ENCODE measurements around the gene NOD1. TPM values are rescaled to one million over a fixed set of nuclear protein-coding genes. Genes with fewer than 3 reads are reported as not detected.
A peak's percentile ranks its signal among the peaks of the same experiment; 100 is the strongest.
"Not testable (repeated sequence)": the region's sequence is repeated elsewhere in the genome, so short reads cannot be mapped to it uniquely, and the experiment has no call there.

Gene NOD1
- polyA plus RNA-seq, 10 donors = 11.0 to 19.6 (median 13.4) TPM

DNA sequence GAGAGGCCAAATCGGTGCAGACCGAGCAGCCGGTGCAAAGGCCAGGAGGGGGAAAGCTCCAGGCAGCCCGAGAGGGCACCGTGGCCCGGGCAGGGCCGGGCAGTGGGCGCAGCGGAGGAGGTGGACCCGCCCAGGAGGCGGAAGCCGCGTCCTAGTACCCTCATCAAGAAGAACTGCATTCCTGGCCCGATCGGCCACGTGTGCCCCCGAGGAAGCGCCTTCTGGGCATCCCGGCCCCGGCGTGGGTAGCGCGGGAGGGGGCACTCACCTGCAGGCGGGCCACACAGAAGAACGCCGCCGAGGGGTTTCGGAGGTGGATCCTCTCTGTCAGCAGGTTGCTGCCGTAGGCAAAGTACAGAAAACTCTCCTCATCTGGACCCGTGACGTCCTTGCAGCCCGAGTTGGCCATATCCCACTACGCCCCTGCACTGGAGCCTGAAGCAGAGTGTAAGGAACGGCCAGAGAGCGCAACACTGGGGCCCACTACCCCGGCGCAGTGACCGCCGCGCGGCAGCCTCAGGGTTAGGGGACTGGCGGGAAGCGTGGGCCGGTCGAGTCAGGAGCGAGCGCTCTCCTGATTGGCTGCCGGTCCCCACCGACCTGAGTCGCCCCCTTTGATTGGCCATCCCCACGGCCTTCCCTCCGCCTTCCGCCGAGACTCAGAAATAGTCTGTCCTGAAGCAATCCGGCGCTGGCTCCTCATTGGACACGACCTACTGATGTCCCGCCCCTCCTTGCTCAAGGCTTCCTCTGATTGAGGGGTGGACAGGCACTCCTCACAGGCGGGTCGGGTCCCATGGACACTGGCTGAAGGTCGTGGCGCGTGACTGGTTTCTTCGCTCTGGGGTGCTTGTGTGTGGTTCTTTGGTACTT is 26.0 kb upstream of the NOD1 start, which contains the start of gene GGCT:
GGCT (minus strand) TSS at position 529 of the 873 bp plus-strand sequence; CDS start at position 409, 120 bp downstream.
- DNase-seq = peak; percentile 98 to 99 (median 99)

DNA sequence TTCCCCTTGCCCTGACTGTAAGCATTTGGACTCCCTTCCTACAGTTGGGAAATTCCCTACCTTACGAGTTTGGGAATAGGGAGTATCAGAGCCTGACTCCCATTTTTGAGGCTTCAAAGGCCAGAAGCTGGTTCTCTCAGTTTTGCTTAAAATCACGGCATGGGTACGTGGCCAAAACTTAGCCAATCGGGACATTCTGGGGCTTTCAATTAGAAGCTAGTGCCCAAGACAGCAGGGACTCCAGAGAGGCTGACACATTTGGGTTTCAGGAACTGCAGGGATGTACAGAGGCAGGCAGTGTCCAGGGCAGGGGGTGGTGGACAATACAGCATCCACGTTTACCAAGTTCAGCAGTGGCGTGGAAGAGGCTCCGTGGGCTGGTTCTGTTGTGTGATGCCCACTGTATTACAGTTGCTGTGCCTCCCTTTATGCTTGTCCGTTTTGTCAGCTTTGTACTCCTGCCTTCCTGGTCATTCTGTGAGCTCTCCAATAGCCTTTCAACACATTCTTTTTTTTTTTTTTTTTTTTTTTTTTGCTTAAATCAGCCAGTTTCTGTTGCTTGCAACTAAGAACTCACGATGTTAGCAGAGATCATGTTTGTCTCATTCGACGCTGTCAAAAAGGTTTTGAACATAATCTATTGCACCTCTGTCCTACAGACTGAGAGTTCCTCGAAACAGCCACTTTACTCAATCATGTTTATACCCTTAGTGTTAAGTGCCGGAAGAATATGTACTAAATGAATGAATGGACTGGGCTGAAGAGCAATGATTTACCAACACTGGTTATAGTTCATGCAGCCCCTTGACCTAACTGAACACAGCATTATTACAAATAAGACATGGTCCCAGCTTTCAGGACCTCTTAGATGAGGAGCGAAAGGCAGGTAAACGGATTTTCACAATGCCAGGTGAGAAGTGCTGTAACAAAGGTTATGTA is 25.0 kb upstream of the NOD1 start:
- no peak for DNase-seq

DNA sequence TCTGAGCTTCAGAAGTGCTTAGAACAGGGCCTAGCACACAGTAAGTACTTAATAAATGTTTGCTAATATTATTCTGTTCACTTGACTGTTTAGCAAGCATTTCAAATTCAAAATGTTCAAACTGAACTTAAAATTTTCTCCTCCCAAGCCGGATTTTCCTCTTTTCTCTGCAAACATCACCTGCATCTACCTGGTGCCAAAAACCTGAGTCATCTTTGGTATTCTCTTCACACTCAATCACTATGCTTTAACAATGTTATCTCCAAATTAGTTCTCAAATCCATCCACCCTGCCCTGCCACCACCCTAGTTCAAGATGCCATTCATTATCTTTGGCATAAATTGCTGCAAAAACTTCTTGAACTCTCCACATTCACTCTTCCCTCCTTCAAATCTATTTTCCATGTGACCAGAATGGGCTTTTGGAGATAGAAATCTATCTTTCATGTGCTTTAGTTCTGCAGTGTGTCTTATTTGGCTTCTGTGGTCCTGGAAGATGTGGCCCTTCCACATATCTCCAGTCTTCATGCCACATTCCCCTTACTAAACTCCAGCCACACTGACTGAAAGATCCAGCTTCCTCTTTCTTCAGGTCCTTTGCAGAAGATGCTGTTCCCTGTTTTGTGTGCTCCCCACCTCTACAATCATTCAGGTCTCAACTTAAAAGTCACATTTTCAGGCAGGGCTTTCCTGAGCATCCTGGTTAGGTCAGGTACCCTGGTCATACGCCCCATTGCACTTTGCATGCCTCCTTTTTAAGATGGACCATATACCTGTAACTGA is 24.1 kb upstream of the NOD1 start:
- DNase-seq = no peak

DNA sequence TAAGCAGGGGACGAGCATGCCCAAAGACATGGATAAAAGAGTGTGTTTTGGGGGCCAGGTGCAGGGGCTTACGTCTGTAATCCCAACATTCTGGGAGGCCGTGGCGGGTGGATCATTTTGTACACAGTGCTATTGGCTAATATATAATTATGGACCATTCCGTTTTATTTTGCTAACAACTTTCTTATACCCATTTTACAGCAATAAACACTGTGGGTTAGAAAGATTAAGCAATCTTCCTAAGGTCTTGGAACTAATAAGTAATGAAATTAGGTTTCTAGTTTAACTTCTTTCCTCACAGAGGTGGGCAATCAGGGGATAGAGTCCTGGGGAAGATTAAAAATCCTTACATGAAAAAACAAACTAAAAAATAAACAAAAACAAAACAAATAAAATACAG is 22.7 kb upstream of the NOD1 start:
- no peak for DNase-seq

DNA sequence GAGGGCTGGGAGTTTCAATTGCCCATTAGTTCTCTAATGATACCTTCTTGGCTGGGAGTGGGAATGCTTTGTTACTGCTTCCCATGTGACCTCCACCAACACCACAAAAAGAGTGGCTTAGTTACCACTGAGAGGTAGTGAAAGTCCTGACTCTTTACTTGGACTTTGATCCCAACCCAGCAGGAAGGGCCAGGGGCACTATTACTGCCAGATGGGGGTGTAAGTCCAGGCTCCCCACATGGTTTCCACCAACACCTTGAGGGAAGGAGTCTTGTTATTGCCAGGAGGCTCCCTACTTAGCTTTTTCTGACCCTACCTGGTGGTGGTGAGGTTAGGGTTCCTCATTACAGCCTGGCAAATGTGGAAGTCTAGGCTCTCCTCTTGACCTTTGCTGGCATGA is 14.6 kb upstream of the NOD1 start:
- no peak for DNase-seq

DNA sequence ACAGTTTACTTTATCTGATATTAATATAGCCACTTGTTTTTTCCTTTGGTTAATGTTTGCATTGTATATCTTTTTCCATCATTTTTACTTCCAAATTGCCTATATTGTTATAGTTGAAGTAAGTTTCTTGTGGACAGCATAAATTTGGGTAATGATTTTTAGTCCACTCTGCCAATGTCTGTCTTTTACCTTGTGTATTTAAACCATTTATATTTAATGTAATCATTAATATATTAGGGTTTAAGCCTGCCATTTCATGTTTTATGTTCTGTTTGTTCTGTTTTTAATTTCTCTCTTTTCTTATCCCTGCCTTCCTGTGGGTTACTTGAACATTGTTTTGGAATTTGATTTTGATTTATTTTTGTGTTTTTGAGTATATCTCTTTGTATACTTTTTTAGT is 12.8 kb upstream of the NOD1 start:
- DNase-seq = no peak

DNA sequence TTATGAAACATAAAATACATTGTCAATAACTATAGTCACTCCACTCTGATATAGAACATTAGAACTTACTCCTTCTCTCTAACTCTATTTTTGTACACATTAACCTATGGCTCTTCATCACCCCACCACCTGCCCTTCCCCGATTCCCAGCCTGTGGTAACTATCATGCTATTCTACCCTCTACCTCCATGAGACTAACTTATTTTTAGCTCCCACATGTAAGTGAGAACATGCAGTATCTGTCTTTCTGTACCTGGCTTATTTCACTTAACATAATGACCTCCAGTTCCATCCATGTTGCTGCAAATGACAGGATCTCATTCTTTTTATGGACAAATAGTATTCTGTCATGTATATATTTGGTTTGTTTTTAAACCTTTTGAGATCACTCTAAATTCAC is 8.8 kb upstream of the NOD1 start:
- DNase-seq = no peak

DNA sequence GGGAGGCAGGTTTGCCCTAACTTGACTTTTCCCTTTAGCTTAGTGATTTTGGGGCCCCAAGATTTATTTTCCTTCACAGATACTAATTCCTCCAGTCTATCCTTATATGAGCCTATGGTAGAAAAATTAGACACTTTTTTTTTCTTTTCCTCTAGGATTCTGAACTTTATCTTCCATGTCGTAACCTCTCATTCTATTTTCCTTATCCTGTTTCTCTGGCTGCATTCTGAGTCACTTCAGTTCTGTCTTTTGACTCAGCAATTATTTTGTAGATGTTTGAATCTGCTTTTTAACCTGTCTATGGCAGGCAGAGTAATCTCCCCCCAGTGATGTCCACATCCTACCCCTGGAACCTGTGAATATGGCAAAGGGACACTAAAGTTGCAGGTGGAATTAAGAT is 7.1 kb upstream of the NOD1 start:
- no peak for DNase-seq

DNA sequence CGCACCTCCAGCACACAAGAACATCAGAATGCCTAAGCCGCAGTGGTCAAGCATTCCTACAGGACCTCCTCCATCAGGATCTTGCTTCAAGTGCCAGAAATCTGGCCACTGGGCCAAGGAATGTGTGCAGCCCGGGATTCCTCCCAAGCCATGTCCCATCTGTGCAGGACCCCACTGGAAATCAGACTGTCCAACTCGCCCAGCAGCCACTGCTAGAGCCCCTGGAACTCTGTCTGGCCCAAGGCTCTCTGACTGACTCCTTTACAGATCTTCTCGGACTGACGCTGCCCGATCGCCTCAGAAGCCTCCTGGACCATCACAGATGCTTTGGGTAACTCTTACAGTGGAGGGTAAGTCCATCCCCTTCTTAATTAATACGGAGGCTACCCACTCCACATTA is 2.8 kb upstream of the NOD1 start:
- DNase-seq = not testable (repeated sequence)

DNA sequence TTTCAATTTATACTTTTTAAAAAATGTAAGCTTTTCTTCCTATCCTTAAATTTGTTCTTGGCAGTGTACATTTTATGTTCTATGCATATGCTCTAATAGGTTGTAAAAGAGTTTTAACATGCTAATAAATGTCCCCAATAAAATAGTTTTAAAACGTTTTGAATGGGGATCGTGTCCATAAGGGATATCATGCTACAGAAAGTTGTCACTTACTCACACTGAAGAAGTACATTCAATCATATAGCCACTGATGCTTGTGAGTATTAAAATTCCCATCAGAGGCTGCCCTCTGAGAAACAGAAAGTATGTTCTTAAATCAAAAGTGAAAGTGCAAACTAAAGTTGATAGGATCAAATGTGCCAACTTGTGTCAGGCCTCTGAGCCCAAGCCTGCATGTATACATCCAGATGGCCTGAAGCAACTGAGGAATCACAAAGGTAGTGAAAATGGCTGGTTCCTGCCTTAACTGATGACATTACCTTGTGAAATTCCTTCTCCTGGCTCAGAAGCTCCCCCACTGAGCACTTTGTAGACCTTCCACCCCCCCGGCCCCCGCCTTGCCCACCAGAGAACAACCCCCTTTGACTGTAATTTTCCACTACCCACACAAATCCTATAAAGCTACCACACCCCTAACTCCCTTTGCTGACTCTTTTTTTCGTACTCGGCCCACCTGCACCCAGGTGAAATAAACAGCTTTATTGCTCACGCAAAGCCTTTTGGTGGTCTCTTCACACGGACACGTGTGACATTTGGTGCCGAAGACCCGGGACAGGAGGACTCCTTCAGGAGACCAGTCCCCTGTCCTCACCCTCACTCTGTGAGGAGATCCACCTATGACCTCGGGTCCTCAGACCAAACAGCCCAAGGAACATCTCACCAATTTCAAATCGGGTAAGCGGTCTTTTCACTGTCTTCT is 877 bp upstream of the NOD1 start:
- DNase-seq = peak in 2 of 3 donors; percentile 25 to 56

DNA sequence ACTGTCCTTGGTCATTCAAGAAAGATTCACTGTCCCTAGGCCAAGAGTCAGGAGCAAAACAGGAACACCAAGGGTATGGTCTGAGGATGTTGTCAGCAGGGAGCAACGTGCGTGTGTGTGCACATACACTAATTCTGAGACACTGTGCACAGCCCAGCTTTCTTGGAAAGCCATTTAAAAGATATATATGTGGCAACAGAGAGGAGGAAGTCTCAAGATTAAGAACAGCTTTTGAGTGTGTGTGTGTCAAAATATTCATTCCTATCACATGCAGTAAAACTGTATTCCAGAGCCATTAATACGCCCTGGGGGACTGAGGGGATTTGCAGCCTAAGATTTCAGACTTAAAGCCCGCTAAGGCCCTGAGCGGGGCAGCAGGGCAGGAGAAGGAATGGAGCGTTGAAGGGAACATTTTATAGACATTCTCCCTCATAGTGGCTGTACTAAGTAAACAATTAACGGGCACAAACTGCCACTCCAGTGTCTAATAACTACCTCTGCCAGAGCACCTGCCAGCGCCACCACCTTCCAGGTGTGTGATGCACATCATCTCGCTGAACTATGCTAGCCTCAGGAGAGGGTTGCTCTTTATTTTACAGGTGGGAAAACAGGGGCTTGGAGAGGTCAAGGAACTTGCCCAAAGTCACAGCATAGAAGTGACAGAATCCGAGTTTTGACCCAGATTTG is 2.0 kb downstream of the NOD1 start:
- peak in 2 of 3 donors; percentile 22 to 42 for DNase-seq

DNA sequence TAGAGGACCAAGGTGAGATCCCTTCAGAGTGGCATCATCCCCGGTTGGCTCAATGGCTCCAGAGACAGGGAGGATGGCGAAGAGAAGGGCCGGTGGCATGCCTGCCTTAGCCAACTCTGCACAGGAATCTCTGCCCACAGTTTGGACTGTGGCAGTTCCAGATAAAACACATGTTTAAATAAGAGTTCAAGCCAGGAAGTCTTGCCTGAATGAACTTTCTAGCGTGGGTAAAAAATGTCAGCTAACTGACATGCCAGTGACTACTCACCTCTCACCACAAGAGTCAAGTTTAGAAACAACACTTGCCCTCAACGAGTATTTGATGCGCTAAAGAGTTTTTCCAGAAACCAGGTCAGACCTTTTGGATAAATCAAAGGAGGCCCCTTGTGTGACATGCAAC is 3.0 kb downstream of the NOD1 start:
- DNase-seq = no peak

DNA sequence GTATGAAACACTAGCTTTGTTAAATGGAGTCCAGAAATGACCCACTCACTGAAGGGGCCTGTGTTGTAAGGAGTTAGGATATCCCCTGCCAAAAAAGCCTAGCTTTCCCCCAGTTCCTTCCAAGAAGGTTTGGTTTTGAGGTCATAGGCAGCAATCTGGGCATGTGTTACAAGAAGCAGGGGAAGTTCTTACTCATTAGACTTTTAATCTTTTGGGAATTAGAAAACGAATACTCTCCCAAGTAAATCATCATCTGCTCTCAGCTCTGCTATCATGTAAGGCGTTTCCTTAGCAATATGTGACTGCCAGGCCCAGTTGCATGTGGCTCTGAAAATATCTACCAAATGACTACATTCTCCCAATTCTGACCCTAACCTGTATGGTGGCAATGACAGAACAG is 3.7 kb downstream of the NOD1 start:
- DNase-seq = peak; percentile 38 to 64 (median 49)

DNA sequence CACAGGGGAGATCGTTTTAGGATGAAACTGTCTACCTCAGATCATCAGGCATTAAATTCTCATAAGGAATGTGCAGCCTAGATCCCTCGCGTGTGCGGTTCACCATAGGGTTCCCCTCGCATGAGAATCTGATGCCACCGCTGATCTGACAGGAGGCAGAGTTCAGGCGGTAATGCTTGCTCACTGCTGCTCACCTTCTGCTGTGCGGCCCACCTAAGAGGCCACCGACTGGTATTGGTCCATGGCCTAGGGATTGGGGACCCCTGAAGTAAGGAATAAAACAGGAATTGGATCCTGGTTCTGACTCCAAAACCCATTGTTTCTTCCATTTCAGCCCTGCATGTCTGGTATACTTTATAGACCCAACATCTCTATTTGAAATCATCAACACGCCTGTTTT is 4.1 kb downstream of the NOD1 start:
- no peak for DNase-seq

DNA sequence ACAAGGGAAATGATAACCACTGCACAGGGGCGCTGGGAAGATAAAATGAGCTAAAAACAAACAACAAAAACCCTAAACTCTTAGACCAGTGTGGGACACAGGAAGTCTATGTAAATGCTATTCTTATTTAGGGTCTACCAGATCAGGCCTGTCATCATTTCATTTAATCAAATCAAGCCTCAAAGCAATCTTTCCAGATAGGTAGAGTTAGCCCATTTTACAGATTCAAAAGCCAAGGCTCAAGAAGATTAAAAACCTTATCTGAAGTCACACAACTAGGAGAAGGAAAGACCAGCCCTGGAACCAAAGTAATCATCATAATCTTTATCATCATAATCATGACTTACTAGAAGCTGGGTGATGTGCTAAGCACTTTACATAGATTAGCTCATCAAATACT is 4.7 kb downstream of the NOD1 start:
- no peak for DNase-seq

DNA sequence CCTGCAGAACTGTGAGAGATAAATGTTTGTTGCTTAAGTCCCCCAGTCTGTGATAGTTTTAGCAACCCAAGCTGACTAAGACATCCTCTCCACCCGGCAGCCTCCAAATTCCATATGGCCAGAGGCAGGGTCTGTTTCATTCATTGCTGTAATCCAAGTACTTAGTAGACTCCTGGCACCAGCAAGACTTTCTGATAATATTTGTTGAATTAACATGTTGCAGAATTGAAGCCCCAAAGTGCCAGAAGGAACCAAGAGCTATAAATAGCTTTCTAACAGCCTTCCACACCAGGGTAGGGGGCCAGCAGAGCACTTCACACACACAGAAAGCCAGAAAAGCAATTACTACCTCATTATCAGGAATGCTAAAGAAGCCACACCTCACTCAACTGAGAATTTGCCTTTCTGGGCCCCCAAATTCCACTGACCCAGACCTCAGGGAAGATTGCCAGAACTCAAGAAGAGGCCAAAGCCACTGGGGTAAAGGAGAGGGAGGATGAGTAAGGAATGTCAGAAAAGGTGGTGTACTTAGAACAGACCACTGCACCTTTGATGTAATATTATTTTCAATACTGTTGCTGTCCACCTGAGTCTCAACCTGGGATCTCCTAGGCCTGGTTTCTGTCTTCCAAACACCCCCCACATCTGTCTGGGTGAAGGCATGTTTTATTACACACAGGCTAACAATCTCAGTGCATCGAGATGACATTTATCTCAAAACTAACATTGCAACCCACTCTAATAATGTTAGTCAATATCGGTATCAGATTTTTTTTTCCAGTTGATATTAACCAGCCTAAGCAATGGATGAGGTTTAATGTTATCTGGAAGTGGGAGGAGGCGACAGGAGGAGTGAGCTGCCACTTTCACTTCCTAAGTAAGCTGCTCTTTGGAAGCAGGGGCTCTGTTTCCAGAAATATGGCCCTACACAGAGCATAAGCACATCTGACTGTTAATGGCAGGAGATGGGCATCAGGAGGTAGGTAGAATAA is 5.5 kb downstream of the NOD1 start:
- DNase-seq = peak in 1 of 3 donors; percentile 64

DNA sequence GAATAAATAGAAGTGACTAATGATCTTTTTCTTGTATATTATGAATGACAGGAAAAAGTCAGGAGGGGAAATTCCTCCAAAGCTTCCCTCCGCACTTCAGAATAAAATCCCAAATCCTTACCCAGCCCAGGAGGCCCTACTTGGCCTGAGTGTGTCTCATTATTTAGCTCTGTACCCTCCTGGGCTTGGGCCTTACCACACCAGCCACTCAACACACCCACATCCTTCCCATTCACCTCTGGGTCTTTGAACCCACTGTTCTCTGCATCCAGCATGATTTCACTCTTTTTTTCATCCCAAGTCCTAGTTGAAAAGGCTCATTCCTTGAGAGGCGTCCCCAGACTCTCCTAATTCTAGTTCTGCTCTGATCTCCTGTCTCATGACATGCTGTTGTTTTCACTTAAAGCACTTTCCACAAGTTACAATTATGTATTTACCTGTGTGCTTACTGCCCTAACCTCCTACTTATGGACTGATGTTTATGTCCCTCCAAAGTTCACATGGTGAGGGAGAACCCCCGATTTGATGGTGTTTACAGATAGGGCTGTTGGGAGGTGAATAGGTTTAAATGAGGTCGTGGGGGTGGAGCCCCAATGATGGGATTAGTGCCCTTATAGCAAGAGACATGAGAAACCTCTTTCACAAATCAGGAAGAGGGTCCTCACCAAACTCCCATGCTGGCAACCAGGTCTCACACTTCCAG is 6.4 kb downstream of the NOD1 start:
- no peak for DNase-seq

DNA sequence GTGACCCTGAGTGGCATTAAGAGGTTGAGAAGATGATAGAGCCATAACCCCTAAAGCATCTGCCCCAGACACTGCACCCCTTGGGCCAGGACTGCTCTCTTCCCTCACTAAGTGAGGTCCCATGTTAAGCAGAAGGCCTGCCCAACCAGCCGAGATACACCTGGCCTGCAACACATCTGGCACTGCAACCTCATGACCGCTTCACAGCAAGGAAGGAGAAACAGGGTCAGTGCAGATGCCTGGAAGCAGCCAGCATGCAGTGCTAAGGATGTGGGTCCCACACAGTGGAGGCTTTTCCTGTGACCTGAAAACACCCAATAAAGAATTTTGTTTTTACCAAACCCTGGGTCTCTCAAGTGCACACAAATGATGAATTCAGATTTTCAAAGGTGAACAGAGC is 7.4 kb downstream of the NOD1 start:
- peak in 1 of 3 donors; percentile 38 for DNase-seq
